Panc1 (cell line): ENCODE data around the gene FBLN1.

Source experiments
- CTCF ChIP-seq: fragments of 450-650 bp; IDR thresholded peaks from 2 replicates; pipeline ENCODE4 v1.5.1; 2017; ENCODE audit warnings: mild to moderate bottlenecking
- POLR2AphosphoS5 ChIP-seq: IDR thresholded peaks from 2 replicates; pipeline ENCODE4 v1.6.1; 2012; ENCODE audit warnings: mild to moderate bottlenecking, low read depth, low read length, moderate library complexity
- REST ChIP-seq, 2 experiments: IDR thresholded peaks; 2 replicates each; pipeline ENCODE4 v1.6.1; 2011 to 2012; ENCODE audit warnings: low read depth in 2 of 2, control low read depth in 1 of 2, low read length in 1 of 2, mild to moderate bottlenecking in 1 of 2, moderate library complexity in 1 of 2; ENCODE audit not compliant: insufficient read depth in 1 of 2
- SIN3A ChIP-seq: IDR thresholded peaks from 2 replicates; pipeline ENCODE4 v1.6.1; 2012; ENCODE audit warnings: low read depth, mild to moderate bottlenecking, low read length, moderate library complexity, borderline replicate concordance; ENCODE audit not compliant: insufficient read depth
- TCF7L2 ChIP-seq: IDR thresholded peaks from 2 replicates; pipeline ENCODE4 v1.6.1; 2011; ENCODE audit warnings: mild to moderate bottlenecking, low read depth, low read length, inconsistent platforms

GRCh38 chr22:45576730-45577464 is 74.2 kb downstream of the FBLN1 start:
- TF ChIP-seq CTCF (no peak), POLR2AphosphoS5 (no peak), SIN3A (no peak), REST (IDR thresholded peaks at IDR 0.05; ENCODE audit: insufficient read depth in 1 of 2, low read depth in 2 of 2, low read length in 1 of 2) (no peak), TCF7L2 (no peak)
